Inflammatory macrophage treated with lipopolysaccharide for 4 hours (primary cell): ENCODE results near the gene IGSF11.
"Not testable (repeated sequence)": the region's sequence is repeated elsewhere in the genome, so short reads cannot be mapped to it uniquely, and the experiment has no call there.

Experiments
- DNase-seq: peaks from one replicate; pipeline ENCODE4 v3.0.0-alpha.2; 2020

The IGSF11 gene

GRCh38 chr3:119034256-119035013, at the start of gene IGSF11:
TSS of gene IGSF11 (minus strand) at chr3:119034846. CDS start at chr3:119034582, 264 bp downstream.
- DNase-seq = peak; percentile 17

GRCh38 chr3:119080364-119080763, 45.7 kb upstream of the IGSF11 start:
- no peak for DNase-seq

GRCh38 chr3:119073258-119074001, 38.8 kb upstream of the IGSF11 start:
- DNase-seq = no peak

GRCh38 chr3:119072451-119072850, 37.8 kb upstream of the IGSF11 start:
- DNase-seq = not testable (repeated sequence)

GRCh38 chr3:119069725-119070124, 35.1 kb upstream of the IGSF11 start:
- DNase-seq = no peak

GRCh38 chr3:119063471-119063870, 28.8 kb upstream of the IGSF11 start:
- DNase-seq = no peak

GRCh38 chr3:119062892-119063291, 28.2 kb upstream of the IGSF11 start:
- DNase-seq = no peak

GRCh38 chr3:119044593-119044992, 9.9 kb upstream of the IGSF11 start:
- DNase-seq = no peak

GRCh38 chr3:119042162-119042561, 7.5 kb upstream of the IGSF11 start:
- no peak for DNase-seq

GRCh38 chr3:119035014-119035346, 334 bp upstream of the IGSF11 start:
- no peak for DNase-seq

- no peak for DNase-seq
Observed at GRCh38 chr3:119033393-119034255, 1.0 kb downstream of the IGSF11 start.

GRCh38 chr3:119025171-119025795, 9.4 kb downstream of the IGSF11 start:
- no peak for DNase-seq

- no peak for DNase-seq
Observed at GRCh38 chr3:119019767-119020518, 14.7 kb downstream of the IGSF11 start.

- no peak for DNase-seq
Observed at GRCh38 chr3:119018690-119019463, 15.8 kb downstream of the IGSF11 start.

GRCh38 chr3:119015942-119016341, 18.7 kb downstream of the IGSF11 start:
- DNase-seq = no peak

- DNase-seq = no peak
Observed at GRCh38 chr3:119013951-119014350, 20.7 kb downstream of the IGSF11 start.

- DNase-seq = no peak
Observed at GRCh38 chr3:119011528-119011927, 23.1 kb downstream of the IGSF11 start.

- DNase-seq = no peak
Observed at GRCh38 chr3:118997190-118997589, 37.5 kb downstream of the IGSF11 start.

GRCh38 chr3:118991775-118992174, 42.9 kb downstream of the IGSF11 start:
- no peak for DNase-seq

- no peak for DNase-seq
Observed at GRCh38 chr3:118990823-118991560, 43.7 kb downstream of the IGSF11 start.
